Activated naive CD4-positive, alpha-beta T cell treated with anti-CD3 and anti-CD28 coated beads for 36 hours (primary cell): ENCODE measurements around the gene AGR3. TPM values are rescaled to one million over a fixed set of nuclear protein-coding genes. Genes with fewer than 3 reads are reported as not detected.

Experiments used
- CTCF ChIA-PET: fragments of 350-600 bp; sonication (Branson Sonifier 250); formaldehyde crosslinking; loops from one replicate; lab custom pipeline; 2021; ENCODE audit warnings: antibody characterized with exemption; lab: Charles Lee
- DNase-seq: peaks from one replicate; pipeline ENCODE4 v3.0.0-alpha.2; 2020
- H3K27ac Mint-ChIP-seq: one replicate; pipeline ENCODE4 v1.8.0; 2021; ENCODE audit warnings: mild to moderate bottlenecking, mixed read lengths
- H3K27me3 Mint-ChIP-seq: one replicate; pipeline ENCODE4 v1.8.0; 2021; ENCODE audit warnings: low read depth, mixed read lengths
- H3K36me3 Mint-ChIP-seq: one replicate; pipeline ENCODE4 v1.8.0; 2021; ENCODE audit warnings: low read depth, mixed read lengths
- H3K4me1 Mint-ChIP-seq: one replicate; pipeline ENCODE4 v1.8.0; 2021; ENCODE audit warnings: low read depth, mixed read lengths
- H3K4me3 Mint-ChIP-seq: one replicate; pipeline ENCODE4 v1.8.0; 2021; ENCODE audit warnings: mild to moderate bottlenecking, moderate library complexity, mixed read lengths
- H3K9me3 Mint-ChIP-seq: one replicate; pipeline ENCODE4 v1.8.0; 2021; ENCODE audit warnings: mixed read lengths
- intact Hi-C: fragments of 100-400 bp; cut with micrococcal nuclease; formaldehyde crosslinking; loops from one replicate; pipeline ENCODE4 v1.15.1; 2023
- total RNA-seq, 2 experiments: library from RNA; stranded (reverse); gene quantifications; one replicate each; pipeline ENCODE4 v1.2.3, GENCODE V29; 2021

The AGR3 gene
- total RNA-seq, 2 experiments from 2014 or later, result not detected

DNA sequence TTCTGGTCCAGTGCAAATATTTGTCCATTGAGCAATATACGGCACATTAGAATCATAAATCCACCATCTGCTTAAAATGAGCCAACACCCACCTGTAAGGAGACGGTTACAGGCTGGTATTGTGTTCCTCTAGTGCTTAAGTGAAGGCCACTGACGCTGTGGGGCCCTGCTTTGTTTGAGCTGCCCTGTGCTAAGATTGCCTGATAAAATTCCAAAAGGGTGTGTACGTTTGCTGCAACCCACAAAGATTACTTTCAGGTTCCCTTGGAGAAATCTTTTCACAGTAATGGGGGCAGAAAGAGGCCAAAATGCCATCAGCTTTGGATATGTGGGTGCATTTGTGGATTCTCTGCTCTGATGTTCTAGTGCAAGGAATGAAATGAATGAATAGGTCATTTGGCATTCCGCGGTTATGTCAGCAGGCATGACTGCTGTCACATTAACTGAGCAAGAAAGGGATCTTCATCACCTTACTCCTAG, 34.4 kb downstream of the AGR3 start:
- Mint-ChIP-seq H3K4me3 (no peak overlapping the region), H3K27ac (no peak overlapping the region), H3K36me3 (no peaks in the 10 kb centered on the region), H3K27me3 (peaks cover 26% of the 10 kb centered on the region), H3K9me3 (no peaks in the 10 kb centered on the region), H3K4me1 (peaks cover 6% of the 10 kb centered on the region)
- CTCF ChIA-PET, result no interaction called here
- no peak for DNase-seq
- intact Hi-C loops, result no loop called here

DNA sequence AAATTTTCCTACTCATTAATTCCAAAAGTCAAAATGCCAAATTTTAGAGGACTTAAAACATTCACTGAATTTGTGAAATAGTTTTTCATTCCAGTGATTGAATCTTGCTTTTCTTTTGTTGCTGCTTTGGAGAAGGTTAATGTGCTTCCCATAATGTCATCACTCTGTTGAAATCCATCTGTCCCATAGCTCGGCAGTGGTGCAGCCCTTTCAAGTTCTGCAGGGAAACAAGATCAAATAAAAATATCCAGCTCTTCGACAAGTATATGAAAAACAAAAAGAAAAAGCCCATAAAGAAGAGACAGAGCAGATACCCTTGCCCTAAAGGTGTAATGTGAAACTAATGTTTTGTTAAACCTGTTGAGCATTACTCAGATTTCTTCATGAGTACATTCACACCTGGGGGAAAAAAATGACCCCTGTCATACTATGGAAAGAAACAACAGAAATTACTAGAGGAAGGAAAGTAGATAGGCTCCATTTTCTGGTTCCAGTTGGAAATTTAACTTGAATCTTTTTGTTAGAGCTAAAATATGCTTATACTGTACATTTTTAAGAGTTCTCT, 35.1 kb downstream of the AGR3 start:
- CTCF ChIA-PET, result no interaction called here
- intact Hi-C loops, result no loop called here
- DNase-seq, result no peak
- Mint-ChIP-seq H3K27ac (no peak overlapping the region), H3K9me3 (no peaks in the 10 kb centered on the region), H3K27me3 (peaks cover 19% of the 10 kb centered on the region), H3K36me3 (no peaks in the 10 kb centered on the region), H3K4me1 (peaks cover 4% of the 10 kb centered on the region), H3K4me3 (no peak overlapping the region)

DNA sequence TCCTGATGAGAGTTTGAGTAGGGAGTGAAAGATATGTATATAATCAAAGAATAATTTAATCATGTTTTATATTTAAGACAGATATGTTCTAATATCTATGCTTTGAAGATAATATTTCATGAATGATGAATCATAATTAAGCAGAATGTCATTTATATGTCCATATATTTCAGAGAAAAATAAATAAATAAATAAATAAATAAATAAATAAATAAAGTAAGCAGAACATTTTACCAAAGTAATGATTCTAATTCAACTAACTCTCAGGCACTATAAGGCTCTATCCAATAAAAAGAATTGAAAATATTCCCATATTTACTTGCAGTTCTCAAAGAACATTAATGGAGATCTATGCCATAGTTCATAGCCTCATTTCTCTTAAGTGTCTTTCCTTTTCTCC, 36.0 kb downstream of the AGR3 start:
- Mint-ChIP-seq H3K27ac (no peak overlapping the region), H3K9me3 (no peaks in the 10 kb centered on the region), H3K4me1 (no peaks in the 10 kb centered on the region), H3K27me3 (peaks cover 14% of the 10 kb centered on the region), H3K36me3 (no peaks in the 10 kb centered on the region), H3K4me3 (no peak overlapping the region)
- CTCF ChIA-PET, result no interaction called here
- no peak for DNase-seq
- intact Hi-C loops, result no loop called here

DNA sequence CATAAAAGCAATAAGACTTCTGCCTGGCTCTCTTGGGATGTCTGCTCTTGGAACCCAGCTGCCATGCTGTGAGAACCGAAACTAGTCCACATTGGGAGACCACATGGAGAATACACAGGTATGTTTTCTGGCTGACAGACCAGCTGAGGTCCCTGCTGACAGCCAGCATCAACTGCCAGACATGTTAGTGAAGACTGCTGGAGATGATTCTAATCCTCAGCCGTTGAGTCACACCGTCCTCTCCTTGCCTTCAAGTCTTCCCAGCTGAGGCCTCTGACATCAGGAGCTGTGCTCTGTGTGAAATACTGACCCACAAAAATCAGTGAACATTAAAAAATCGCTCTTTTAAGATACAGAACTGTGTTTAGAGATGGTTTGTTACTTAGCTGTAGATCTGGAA, 40.1 kb downstream of the AGR3 start:
- DNase-seq, result no peak
- Mint-ChIP-seq H3K36me3 (no peaks in the 10 kb centered on the region), H3K9me3 (no peaks in the 10 kb centered on the region), H3K4me1 (no peaks in the 10 kb centered on the region), H3K27me3 (peaks cover 6% of the 10 kb centered on the region), H3K4me3 (no peak overlapping the region), H3K27ac (no peak overlapping the region)
- CTCF ChIA-PET, result interaction anchor here (0.6 kb wide), 1 partner anchor 443 kb away, joined by 5 read pairs; no protein-coding TSS in a partner anchor
- intact Hi-C loops, result no loop called here

DNA sequence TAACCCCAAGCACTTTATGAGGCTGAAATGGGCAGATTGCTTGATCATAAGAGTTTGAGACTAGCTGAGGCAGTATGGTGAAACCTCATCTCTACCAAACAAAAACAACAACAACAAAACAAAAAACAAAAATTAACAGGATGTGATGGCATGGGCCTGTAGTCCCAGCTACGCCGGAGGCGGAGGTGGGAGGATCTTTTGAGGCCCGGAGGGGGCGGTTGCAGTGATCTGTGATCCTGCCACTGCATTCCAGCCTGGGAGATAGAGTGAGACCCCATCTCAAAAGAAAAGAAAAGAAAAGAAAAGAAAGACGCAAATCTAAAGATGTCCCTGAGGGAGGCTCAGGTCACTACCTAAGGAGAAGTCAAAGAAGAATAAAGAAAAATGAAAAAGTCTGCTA, 41.7 kb downstream of the AGR3 start:
- H3K9me3 Mint-ChIP-seq, result no peaks in the 10 kb centered on the region
- H3K4me3 Mint-ChIP-seq, result no peak overlapping the region
- no peaks in the 10 kb centered on the region for H3K36me3 Mint-ChIP-seq
- no peak overlapping the region for H3K27ac Mint-ChIP-seq
- H3K27me3 Mint-ChIP-seq, result peaks cover 6% of the 10 kb centered on the region
- DNase-seq, result no peak
- no peaks in the 10 kb centered on the region for H3K4me1 Mint-ChIP-seq
- intact Hi-C loops, result no loop called here
- CTCF ChIA-PET, result interaction anchor here (0.8 to 1.1 kb wide), 2 partner anchors 22 to 39 kb away, joined by 3 to 4 read pairs; no protein-coding TSS in a partner anchor

DNA sequence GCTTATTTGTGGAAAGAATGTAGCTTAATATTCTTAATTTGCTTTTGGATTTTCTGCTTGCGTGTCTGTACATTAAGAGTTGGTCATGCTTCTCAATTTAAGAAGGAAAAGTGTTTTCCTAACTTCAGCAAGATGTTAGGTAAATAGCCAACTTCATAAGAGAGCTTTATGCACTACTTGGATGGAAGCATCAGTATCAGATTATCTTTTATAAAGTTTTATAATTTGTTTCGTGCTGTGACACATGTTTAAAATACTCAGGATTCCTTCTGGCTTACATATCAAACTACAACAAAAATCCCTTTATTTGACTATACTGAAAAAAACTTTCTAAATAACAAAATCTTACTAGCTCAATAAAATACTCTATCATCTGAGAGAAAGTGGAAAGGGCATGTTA, 42.1 kb downstream of the AGR3 start:
- Mint-ChIP-seq H3K36me3 (no peaks in the 10 kb centered on the region), H3K9me3 (no peaks in the 10 kb centered on the region), H3K4me3 (no peak overlapping the region), H3K27ac (no peak overlapping the region), H3K27me3 (peaks cover 6% of the 10 kb centered on the region), H3K4me1 (no peaks in the 10 kb centered on the region)
- intact Hi-C loops, result no loop called here
- CTCF ChIA-PET, result interaction anchor here (0.8 to 1.1 kb wide), 2 partner anchors 22 to 38 kb away, joined by 3 to 4 read pairs; no protein-coding TSS in a partner anchor
- DNase-seq, result no peak

DNA sequence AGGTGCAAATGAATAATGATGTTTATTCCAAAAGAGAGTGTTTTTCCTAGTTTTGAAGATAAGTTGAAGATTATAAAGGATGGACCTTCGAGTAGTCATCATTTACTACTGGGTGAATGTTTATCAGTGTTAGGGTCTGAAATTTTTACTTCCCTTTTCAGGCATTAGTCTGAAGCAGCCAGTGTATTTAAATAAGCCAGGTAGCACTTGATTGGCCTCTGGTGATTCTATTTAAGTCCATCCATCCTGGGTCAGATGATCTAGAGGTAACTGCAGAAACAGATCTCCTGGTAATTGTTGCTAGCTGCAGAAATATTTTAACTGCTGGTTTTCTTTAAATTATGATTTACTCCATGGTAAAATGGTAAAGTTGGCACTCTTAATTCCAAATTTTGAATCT, 42.9 kb downstream of the AGR3 start:
- no peaks in the 10 kb centered on the region for H3K36me3 Mint-ChIP-seq
- intact Hi-C loops, result no loop called here
- H3K4me1 Mint-ChIP-seq, result no peaks in the 10 kb centered on the region
- no peak overlapping the region for H3K27ac Mint-ChIP-seq
- CTCF ChIA-PET, result no interaction called here
- H3K9me3 Mint-ChIP-seq, result no peaks in the 10 kb centered on the region
- DNase-seq, result no peak
- no peak overlapping the region for H3K4me3 Mint-ChIP-seq
- peaks cover 6% of the 10 kb centered on the region for H3K27me3 Mint-ChIP-seq

DNA sequence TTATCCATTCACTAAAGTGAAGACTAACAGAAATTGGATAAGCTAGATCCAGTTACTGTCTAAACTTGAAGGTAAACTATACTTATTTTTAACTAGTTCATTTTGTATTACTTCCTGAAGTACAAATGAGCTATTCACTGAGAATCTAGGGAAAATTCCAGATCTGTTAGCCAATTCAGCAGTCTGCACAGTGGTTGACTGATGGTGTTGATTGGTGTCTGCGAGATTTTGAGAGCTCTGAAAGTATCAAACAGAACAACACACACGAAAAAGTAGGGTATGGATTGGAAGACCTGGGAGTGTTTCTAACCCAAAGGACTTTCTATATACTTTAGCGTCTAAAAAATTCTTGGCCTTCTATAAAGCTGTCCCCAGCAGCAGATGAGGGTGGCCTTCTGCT, 43.4 kb downstream of the AGR3 start:
- Mint-ChIP-seq H3K4me3 (no peak overlapping the region), H3K27ac (no peak overlapping the region), H3K36me3 (no peaks in the 10 kb centered on the region), H3K9me3 (no peaks in the 10 kb centered on the region), H3K27me3 (peaks cover 6% of the 10 kb centered on the region), H3K4me1 (no peaks in the 10 kb centered on the region)
- DNase-seq, result no peak
- CTCF ChIA-PET, result no interaction called here
- intact Hi-C loops, result no loop called here

DNA sequence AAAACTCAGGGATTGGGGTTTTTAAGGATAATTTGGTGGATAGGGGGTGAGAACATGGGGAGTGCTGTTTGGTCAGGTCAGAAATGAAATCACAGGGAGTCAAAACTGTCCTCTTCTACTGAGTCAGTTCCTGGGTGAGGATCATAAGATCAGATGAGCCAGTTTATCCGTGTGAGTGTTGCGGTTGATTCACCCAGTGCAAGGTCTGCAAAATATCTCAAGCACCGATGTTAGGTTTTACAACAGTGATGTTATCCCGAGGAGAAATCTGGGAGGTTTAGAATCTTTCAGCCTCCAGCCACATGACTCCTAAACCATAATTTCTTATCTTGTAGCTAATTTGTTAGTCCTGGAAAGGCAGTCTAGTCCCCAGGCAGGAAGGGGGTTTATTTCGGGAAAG, 45.3 kb downstream of the AGR3 start:
- no peak for DNase-seq
- CTCF ChIA-PET, result interaction anchor here (1.1 kb wide), 1 partner anchor 14 kb away, joined by 3 read pairs; no protein-coding TSS in a partner anchor
- Mint-ChIP-seq H3K27me3 (peaks cover 6% of the 10 kb centered on the region), H3K9me3 (no peaks in the 10 kb centered on the region), H3K36me3 (no peaks in the 10 kb centered on the region), H3K4me3 (no peak overlapping the region), H3K4me1 (no peaks in the 10 kb centered on the region), H3K27ac (no peak overlapping the region)
- intact Hi-C loops, result no loop called here

DNA sequence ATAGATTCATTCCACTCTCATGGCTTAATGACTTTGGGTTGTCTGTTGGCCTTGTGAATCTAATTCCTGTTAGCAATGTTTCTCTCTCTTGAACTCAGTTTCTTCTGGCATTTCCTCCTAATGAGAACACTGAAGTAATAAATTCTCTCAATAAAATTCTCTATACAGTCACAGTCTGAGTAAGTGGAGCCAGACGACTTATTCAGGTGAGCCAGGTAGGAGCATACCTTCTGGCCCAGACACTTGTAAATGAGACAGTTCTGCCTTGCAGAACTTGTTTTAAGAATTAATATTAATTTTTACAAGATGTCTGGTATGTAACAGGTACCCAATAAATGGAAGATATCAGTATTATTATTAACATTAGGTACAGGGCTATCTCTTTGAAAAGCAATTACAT, 48.4 kb downstream of the AGR3 start:
- Mint-ChIP-seq H3K36me3 (no peaks in the 10 kb centered on the region), H3K4me3 (no peak overlapping the region), H3K27me3 (peaks cover 14% of the 10 kb centered on the region), H3K27ac (no peak overlapping the region), H3K9me3 (peaks cover 9% of the 10 kb centered on the region), H3K4me1 (no peaks in the 10 kb centered on the region)
- CTCF ChIA-PET, result no interaction called here
- no peak for DNase-seq
- intact Hi-C loops, result no loop called here

DNA sequence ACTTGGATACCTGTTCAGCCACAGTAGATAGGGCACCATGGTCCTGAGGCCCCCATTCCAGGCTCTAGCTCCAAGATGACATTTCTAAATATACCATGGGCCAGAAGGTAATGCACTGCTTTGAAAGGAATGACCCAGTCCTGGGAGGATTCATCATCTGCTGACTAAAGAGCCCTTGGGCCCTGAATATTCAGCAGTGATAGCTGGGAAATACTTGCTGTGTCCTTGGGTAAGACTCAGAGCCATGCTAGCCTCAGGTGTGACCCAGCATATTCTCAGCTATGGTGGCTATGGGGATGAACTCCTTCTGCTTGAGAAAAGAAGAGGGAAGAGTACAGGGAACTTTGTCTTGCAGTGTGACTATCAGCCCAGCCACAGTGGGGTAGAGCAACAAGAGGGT, 55.7 kb downstream of the AGR3 start:
- Mint-ChIP-seq H3K9me3 (peaks cover 11% of the 10 kb centered on the region), H3K27me3 (peaks cover 31% of the 10 kb centered on the region), H3K4me1 (no peaks in the 10 kb centered on the region), H3K27ac (no peak overlapping the region), H3K4me3 (no peak overlapping the region), H3K36me3 (no peaks in the 10 kb centered on the region)
- intact Hi-C loops, result no loop called here
- CTCF ChIA-PET, result no interaction called here
- DNase-seq, result no peak

DNA sequence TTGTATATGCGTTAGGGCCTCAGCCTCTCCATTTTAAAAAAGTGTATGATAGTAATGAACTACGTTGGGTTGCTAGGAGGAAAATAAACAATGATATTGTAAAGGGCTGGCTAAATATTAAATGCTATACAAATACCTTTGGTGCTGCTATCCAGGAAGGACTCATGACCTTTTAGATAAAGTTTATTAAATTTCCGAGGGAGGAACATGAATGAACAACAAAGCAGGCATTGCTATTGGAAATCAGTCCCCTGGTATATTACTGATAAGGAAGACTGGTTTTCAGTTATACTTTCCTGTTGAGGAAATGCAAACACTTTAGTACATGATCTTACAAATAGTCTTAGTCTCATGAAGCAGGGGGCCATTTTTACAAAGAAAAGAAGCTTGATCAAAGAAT, 59.8 kb downstream of the AGR3 start:
- DNase-seq, result no peak
- CTCF ChIA-PET, result no interaction called here
- Mint-ChIP-seq H3K9me3 (no peaks in the 10 kb centered on the region), H3K27me3 (peaks cover 24% of the 10 kb centered on the region), H3K36me3 (no peaks in the 10 kb centered on the region), H3K27ac (no peak overlapping the region), H3K4me1 (no peaks in the 10 kb centered on the region), H3K4me3 (no peak overlapping the region)
- intact Hi-C loops, result no loop called here

DNA sequence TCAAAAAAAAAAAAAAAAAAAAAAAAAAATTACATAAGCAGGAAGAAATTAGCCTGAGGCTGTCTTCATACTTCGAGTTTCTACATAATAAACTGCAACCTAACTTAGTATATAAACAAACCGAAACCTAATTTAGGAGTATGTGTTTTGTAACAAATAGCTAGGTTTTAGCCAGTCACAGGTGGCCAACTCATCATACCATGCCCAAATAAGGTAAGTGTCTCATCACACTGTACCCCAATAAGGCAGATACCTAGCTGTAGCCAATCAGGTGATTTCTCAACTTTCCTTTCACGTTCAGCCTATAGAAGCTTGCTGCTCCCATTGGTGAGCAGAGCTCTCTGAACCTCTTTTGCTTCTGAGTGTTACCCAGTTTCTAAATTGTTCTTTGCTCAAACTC, 63.1 kb downstream of the AGR3 start:
- CTCF ChIA-PET, result no interaction called here
- no peaks in the 10 kb centered on the region for H3K4me1 Mint-ChIP-seq
- intact Hi-C loops, result no loop called here
- H3K27ac Mint-ChIP-seq, result no peak overlapping the region
- no peaks in the 10 kb centered on the region for H3K9me3 Mint-ChIP-seq
- peaks cover 20% of the 10 kb centered on the region for H3K27me3 Mint-ChIP-seq
- no peak for DNase-seq
- no peak overlapping the region for H3K4me3 Mint-ChIP-seq
- no peaks in the 10 kb centered on the region for H3K36me3 Mint-ChIP-seq
